HG02884 (cell line): ENCODE measurements around the gene PRSS21.

Experiments
- ATAC-seq: cut with Tn5 transposase; IDR thresholded peaks from one replicate; pipeline ENCODE4 v1.9.1; 2021; ENCODE audit warnings: mild to moderate bottlenecking, moderate library complexity; ENCODE audit not compliant: unreplicated experiment

PRSS21 gene, protein sequence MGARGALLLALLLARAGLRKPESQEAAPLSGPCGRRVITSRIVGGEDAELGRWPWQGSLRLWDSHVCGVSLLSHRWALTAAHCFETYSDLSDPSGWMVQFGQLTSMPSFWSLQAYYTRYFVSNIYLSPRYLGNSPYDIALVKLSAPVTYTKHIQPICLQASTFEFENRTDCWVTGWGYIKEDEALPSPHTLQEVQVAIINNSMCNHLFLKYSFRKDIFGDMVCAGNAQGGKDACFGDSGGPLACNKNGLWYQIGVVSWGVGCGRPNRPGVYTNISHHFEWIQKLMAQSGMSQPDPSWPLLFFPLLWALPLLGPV

DNA sequence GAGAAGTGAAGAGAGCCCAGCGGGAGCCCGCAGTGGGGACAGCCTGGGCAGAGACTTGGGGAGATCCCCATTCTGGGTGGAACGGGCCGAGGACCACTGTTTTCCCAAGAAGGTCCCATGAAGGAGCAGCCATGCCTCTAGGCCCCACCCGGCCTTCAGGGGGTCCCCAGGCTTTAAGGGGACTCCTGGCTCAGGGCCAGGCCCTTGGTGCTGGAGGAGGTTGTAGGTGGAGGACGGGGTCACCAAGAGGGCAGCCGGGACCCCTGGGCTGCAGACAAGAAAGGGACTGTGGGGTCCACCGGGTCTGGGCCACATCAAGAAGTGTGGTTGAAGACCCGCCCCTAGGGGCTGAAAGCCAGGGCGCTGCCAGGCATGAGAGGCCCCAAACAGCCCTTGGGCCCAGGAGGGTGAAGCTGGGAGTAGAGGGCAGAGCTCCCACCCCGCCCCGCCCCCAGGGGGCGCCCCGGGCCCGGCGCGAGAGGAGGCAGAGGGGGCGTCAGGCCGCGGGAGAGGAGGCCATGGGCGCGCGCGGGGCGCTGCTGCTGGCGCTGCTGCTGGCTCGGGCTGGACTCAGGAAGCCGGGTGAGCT is at the start of gene PRSS21:
Gene PRSS21, plus strand, starts transcription at position 487 of the 589 bp plus-strand sequence. Its CDS starts 32 bp downstream, at position 519.
- ATAC-seq: no peak

DNA sequence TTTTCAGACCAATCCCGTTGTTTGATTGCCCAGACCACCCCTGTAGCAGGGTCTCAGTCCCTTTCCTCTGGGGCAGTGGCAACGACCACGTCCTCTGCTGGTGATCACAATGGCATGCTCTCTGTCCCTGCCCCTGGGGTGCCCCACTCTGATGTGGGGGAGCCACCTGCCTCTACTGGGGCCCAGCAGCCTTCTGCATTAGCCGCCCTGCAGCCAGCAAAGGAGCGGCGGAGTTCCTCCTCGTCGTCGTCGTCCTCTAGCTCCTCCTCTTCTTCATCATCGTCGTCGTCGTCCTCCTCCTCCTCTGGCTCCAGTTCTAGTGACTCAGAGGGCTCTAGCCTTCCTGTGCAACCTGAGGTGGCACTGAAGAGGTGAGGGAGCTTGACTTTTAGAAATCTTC is 49.1 kb upstream of the PRSS21 start:
- no peak for ATAC-seq

DNA sequence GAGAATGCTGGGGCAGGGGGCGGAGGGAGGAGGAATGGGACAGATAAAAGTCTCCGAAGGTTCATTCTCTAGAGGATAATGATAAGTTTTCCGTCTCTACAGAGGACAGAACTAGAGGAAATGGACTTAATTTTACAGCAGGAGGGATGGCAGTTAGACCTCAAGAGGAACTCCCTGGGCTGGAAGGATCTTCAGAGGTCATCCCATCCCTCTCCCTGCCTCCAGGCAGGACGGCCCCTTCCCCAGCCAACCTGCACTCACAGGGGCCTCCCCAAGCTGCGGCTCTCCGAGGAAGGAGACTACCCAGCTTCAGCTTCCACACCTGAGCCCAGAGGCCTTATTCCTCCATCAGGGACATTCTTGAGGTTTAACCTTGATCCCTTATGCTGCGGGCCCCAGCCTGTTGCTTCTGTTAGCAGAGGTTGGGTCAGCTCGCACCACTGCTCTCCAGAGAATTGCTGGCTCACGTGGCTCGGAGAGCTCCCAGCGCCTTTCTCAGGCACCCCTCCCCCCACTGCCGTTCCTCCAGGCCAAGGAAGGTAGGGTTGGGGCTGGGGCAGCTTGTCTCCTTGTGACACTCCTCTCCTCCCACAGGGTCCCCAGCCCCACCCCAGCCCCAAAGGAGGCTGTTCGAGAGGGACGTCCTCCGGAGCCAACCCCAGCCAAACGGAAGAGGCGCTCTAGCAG is 48.5 kb upstream of the PRSS21 start:
- no peak for ATAC-seq

DNA sequence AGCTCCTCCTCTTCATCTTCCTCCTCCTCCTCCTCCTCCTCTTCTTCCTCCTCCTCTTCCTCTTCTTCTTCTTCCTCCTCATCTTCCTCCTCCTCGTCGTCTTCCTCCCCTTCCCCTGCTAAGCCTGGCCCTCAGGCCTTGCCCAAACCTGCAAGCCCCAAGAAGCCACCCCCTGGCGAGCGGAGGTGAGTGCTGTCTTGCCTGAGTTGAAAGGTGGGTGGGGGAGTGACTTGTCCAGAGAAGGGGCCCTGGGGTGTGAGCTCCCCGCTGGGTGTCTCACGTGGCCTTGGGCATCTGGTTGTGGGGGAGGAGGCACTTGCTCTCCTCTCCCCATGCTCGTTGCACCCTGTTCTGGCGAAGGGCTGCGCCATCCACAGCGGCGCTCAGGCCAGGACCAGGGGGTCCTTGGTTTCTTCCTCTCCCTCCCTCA is 47.9 kb upstream of the PRSS21 start:
- no peak for ATAC-seq

DNA sequence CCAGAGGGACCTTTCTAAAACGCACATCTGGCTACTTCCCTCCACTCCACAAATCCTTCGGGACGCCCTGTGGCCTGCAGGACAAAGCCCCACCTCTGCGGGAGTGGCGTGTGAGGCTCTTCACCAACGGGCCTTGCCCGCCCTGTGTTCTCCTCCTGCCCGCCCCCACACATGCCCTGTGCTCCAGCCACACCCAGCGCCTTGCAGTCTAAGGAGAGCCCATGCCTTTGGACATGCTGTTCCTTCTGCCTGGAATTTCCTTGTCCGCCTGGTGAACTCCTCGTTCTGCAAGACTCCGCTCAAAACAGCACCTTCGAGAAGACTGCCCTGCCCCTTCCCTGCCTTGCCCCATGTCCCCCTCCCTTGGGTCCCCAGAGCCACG is 47.4 kb upstream of the PRSS21 start:
- ATAC-seq: no peak

DNA sequence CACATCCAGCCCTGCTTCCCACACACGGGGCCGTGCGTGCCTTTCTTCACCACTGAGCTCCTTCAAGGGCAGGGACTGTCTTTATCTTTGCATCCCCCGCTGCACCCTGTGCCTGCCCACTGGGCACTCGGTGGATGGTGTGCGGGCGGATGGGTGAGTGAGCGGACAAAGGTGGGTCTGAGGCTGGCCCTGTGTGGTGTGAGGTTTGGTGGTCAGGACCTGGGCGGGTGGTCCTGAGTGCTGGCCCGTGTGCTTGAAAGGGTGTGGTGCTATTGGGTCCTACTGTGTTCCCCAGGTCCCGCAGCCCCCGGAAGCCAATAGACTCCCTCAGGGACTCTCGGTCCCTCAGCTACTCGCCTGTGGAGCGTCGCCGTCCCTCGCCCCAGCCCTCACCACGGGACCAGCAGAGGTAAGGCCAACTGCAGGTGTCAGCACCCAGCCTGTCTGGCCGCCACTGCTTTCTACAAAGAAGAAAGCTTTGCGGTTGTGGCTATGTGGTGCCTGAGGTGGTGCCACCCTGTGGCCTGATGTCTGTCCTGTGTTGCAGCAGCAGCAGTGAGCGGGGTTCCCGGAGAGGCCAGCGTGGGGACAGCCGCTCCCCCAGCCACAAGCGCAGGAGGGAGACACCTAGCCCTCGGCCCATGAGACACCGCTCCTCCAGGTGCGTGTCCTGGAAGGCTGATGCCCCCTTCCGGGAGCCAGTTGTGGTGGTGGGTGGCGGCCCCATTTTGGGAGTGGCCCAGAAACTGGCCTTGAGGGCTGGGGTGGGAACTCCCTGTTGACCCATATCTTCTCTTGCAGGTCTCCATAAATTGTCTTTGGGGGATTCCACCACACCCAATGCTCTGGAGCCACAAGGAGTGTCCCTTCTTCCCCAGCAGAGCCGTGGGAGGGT is 46.7 kb upstream of the PRSS21 start:
- no peak for ATAC-seq

DNA sequence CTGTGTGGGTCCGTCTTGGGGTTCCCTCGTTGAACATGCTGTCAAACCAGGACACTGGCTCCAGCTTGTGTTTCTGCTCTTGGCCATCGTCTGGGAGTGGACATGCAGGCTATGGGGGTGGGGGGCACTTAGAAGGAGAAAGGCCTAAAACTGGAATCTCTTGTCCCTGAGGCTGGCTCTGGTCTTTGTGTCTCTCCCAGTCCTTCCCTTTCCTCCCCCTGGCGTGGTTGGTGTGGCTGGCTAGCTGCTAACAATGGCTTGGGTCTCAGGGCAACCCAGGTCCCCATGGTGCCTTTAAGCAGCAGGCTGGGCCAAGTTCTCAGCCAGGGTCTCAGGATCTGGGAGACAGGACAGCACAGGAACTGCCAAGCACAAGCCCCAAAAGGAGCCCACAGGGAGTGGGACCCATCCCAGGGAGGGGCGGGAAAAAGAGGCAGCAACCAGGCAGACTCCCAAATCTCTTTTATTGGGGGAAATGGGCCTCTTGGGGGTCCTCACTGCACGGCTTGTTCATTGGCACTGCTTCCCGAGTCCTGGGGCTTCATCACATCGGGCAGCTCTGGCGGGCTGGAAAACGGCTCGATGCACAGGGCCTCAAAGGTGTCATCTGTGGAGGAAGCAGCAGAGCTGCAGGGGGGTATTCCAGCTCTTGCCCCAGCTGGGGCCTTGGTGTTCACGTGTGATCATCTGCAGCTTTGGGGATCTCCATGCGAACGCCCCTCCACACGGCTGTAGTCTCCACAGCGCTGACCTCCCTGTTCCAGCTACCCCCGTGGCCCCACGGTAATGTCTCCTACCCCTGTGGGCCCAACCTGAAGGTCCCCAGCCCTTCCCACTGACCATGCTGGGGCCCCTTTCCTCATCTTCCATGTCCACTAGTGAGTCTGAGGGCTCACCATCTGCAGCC is 45.3 kb upstream of the PRSS21 start:
- ATAC-seq: no peak

DNA sequence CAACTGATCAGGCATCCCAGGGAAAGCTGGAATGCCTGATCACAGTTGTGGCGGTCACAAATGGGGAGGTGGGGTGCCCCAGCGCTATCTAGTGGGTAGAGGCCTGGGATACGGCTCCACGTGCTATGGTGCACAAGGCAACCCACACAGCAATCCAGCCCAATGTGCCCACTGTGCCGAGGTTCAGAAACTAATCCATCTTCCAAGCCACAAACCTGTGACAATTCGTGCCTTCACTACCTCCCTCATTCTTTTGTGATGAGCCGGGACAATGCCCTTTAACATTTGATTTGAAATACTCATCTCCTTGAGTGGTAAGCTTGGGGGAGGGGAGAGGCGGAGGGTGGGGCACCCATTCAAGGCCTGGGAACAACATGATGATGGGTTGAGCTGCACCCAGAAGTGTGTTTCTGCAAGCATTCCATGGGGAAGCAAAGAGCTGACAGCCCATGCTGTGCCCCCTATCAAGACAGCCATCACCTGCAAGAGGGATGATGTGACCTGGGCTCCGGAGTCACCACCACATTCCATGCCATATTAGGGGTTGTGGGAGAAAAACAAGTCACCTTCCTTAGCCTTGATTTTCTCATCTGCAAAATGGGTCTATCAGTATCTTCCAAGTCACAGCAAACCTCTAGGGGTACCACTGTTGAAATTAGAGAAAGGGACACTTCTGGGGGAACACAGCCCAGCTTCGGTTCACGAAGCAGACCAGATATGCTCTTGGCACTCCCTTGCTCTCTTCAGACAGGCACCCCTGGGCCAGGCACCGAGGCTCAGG is 43.7 kb upstream of the PRSS21 start:
- no peak for ATAC-seq

DNA sequence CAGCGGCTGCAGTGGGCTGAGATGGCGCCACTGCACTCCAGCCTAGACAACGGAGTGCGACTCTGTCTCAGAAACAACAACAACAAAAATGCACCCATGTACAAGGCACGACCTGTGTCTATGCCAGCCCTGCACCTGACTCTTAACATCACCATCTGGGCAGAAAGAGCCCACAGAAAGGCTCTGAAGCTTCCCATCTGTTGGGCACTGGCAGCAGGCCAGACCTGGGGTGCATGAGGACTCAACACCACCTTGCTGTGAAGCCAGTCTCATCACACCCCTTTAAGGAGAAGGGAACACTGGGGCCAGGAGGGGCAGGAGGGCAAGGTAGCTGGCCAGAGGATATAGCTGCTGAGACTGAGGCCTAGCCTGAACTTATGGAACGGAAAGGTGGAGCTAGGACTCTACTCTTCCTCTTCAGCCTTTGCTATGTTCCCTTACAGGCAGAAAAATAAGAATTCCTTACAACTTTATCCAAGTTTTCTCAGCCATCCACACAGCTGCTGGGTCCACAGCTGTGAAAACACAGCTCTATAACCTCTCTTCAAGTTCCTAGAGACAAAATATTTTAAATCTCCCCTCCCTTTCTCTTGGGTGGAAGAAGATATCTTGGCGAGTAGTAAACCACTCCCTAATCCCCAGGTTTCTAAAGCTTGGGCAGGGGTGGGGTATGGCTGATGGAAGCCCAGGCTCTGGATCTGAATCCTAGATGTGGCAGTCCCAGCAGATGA is 42.7 kb upstream of the PRSS21 start:
- ATAC-seq: no peak

DNA sequence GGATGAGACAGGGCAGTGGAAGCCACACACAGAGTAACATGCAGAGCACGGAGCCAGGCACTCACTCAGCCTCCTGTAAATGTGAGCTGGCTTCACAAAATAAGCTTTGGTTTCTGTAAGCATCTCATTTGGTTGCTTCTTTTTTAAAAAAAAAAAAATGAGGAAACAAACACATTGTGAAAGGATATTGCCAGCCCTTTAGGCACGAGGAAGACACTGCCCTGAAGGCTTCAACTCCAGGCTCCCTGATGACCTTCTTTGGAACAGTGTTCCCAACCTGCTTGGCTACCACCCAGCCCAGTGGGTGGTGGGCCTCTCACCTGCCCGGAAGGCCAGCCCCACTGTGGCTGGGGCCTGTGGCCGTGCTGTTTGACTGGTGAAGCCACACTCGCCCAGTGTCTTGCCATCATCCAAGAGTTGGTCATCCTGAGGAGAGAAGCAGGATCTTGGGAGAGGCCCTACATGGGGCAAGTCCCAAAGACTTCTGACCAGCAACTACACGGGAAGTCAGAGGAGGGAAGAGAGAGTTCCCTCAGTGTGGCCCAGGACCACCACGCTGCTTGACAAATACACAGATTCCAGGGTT is 41.8 kb upstream of the PRSS21 start:
- ATAC-seq: no peak

DNA sequence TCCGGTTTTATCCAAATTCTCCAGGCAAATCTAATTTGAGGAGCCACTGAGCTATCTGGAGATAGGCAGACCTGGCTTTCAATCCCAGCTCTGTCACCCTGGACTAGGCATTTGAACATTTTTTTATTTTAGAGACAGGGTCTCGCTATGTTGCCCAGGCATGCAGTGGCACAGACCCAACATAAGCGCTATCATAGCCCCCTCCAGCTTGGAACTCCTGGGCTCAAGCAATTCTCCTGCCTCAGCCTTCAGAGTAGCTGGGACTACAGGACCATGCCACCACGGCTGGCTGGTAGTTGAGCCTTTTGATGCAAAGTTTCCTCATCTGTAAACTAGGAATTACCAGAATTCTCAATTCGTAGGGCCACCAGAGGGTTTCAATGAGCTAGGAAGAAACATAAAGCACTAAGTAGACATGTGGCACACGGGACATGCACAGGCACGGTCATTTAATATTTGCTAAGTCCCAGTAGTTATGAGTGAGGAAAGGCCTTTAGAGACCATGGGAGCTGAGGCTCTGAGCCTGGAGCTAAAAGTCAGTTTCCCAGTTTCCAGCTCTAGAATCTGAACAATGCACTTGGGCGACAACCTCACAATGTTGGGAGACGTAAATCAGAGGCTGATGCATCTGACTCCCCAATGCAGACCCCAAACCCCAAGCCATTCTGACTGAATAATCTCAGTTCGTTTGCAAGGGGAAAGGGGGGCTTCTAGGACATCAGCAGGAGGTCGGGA is 41.1 kb upstream of the PRSS21 start:
- no peak for ATAC-seq

DNA sequence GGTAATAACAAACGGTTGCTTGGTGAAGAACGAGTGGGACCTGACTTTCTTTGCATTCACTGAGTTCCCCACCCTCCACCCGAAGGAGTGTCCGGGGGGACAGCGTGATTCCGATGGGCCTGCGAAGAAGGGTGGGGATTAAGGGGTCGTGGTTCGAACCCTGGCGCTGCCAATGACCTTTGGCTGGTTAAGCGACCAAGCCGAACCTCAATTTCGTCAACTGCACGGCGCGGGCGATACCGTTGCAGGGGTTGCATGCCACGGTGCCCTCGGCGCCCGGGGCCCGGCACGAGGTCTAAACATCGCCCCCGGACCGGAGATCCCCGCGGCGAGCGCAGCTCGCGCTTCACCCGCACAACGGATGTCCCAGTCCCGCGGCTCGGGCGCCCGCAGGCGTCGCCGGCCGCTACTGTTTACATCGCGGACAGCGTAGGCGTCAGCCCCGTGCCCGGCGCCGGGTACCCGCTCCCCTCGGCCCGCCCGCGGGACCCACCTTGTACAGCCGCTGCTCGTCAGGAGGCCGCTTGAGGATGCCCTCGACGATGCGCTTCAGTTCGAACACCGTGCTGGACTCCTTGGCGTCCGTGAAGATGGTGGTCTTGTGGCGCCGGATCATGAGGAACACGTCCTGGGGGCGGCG is 40.4 kb upstream of the PRSS21 start:
- peak; percentile 22 for ATAC-seq

DNA sequence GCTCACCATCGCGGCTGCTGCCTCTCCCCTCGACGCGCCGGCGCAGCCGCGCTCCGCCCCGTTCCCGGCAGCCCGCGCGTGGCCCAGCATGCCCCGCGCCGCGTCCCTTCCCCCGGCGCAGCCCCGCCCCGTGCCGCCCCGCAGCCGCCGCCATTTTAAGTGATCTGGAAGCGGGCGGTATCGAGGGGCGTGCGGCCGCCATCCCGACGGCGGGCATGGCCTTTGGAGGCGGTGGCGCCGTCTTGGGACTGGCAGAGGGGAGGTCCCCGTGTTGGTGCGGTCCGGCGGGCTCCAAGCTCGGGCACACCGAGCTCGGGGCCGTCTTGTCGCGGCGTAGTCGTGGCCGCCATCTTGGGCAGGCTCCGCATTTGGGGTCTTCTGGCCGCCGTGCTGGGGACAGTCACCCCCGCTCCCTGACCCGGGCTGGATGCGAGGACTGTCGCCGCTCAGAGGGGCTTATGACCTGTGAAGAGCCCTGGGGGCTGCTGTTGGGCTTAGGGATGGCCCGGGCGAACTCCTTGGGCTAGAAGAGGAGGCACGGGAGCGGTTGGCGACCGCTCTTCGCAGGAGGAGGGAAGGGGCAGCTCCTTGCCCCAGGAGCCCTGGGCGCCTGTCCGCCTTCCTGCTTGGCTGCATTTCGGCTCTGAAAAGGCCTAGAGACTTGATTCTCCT is 39.7 kb upstream of the PRSS21 start, which contains the start of gene ELOB:
Gene ELOB, minus strand, starts transcription at position 50 of the 672 bp plus-strand sequence. Its CDS starts 41 bp downstream, at position 9.
- ATAC-seq: peak; percentile 70

DNA sequence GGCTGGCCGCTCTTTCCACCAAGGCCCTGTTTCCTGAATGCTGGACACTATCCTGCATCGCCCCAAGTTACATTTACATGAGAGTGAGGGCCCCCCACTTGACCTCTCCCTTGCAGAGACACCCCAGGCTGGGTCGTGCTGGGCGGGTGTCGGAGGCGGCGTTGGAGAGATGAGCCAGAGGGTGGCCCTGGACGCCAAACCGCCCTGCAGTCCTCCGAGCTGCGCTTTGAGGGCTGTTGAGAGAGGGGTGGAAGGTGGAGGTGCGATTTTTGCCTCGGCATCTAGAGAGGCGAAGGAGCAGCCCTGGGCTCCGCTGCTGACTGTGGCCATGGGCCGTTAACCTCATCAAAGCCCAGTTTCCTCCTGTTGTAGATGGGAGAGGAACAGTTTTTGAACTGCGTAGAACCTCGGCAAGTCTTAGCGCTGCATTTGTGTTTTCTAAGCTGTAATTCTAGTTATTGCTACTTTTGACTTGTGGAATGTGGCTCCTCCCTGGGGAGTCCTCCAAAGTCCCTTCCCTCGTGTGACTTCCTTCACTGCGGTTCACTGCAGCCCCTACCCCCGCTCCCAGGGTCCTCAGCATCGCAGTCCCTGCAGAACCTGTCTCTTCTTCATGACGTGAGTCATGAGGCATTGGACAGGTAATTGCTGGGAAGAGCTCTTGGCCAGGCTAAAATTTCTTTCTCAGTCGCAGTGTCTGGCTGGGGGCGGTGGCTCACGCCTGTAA is 39.0 kb upstream of the PRSS21 start:
- ATAC-seq: no peak

DNA sequence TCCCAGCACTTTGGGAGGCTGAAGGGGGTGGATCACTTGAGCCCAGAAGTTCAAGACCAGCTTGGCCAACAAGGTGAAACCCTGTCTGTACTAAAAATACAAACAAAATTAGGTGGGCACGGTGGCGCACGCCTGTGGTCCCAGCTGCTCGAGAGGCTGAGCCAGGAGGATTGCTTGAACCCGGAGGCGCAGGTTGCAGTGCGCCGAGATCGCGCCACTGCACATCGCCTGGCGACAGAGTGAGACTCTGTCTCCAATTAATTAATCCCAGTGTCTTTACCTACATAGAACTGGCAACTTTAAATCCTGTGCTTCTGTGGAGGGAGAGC is 38.4 kb upstream of the PRSS21 start:
- no peak for ATAC-seq
